Breast epithelium (tissue), 3 donors: Measurements from ENCODE around the gene HSPB9.

ENCODE experiments used
- POLR2AphosphoS5 ChIP-seq, 3 donors: sonication (generic); formaldehyde crosslinking; IDR thresholded peaks; one replicate each; pipeline ENCODE4 v1.6.1; 2017; ENCODE audit warnings: antibody characterized with exemption in 3 of 3
- TF ChIP-seq, protein P1 (sequence below), 3 donors: fragments of 450-650 bp; IDR thresholded peaks; one replicate each; pipeline ENCODE4 v1.5.1; 2016 to 2017; ENCODE audit warnings: antibody characterized with exemption in 3 of 3, mild to moderate bottlenecking in 3 of 3, moderate library complexity in 3 of 3

DNA sequence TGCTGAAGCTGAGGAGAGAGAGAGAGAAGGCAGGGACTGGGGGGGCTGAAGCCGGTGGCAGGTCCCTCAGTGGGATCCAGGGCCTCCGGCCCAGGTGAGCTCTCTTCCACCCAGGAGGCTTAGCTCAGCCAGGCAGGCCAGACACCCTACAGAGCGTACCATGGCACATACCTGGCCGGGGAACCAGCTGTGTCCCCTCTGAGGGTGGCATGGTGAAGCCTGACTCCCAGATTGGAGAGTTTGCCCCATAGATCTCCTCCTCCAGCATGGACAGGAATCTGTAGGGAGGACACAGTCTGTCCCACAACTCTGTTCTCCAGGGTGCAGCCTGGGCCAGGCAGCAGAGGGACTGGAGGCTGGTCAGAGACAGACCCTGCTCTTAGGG lies 4.5 kb upstream of the HSPB9 start:
- TF ChIP-seq, protein P1, sequence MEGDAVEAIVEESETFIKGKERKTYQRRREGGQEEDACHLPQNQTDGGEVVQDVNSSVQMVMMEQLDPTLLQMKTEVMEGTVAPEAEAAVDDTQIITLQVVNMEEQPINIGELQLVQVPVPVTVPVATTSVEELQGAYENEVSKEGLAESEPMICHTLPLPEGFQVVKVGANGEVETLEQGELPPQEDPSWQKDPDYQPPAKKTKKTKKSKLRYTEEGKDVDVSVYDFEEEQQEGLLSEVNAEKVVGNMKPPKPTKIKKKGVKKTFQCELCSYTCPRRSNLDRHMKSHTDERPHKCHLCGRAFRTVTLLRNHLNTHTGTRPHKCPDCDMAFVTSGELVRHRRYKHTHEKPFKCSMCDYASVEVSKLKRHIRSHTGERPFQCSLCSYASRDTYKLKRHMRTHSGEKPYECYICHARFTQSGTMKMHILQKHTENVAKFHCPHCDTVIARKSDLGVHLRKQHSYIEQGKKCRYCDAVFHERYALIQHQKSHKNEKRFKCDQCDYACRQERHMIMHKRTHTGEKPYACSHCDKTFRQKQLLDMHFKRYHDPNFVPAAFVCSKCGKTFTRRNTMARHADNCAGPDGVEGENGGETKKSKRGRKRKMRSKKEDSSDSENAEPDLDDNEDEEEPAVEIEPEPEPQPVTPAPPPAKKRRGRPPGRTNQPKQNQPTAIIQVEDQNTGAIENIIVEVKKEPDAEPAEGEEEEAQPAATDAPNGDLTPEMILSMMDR (IDR thresholded peaks at IDR 0.05), result no peak
- no peak for TF ChIP-seq POLR2AphosphoS5 (IDR thresholded peaks at IDR 0.05)
